NCI-H446 (cell line): Measurements from ENCODE around the gene TSPAN6.

Source experiments
- DNase-seq, 2 experiments: peaks; one replicate each; lab custom pipeline; 2025; lab: John Stamatoyannopoulos, UW

TSPAN6 gene, protein sequence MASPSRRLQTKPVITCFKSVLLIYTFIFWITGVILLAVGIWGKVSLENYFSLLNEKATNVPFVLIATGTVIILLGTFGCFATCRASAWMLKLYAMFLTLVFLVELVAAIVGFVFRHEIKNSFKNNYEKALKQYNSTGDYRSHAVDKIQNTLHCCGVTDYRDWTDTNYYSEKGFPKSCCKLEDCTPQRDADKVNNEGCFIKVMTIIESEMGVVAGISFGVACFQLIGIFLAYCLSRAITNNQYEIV

DNA sequence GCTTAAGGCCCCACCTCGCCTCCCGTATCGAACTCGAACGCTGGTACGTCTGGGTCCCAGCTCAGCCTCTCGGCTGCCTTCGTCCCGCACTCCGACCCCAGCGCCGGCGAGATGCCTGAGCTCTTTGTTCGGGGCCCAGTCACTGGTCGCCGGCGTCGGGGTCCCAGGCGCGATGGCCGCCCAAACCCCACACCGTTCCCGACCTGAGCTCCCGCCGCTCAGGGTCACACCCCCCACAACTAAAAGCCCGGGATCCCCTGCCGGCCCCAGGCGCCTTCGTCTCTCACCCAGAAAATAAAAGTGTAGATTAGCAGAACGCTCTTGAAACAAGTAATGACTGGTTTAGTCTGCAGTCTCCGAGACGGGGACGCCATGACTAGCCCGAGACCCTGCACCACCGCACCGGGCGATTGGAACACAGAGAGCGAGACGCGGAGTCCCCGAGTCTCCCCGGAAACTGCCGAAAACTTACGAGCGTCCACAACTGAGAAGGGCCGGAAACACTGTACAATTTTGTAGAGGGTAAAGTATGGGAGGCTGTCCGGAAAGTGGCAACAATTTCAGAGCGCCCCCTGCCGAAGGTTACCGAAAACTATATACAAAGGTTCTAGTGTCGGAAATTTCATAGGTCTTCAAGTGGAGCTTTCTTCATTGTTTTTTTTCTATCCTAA lies at the start of gene TSPAN6:
TSPAN6 (minus strand) TSS at position 486 of the 671 bp plus-strand sequence; CDS start at position 374, 112 bp downstream.
- DNase-seq = peak; percentile 79 to 91

DNA sequence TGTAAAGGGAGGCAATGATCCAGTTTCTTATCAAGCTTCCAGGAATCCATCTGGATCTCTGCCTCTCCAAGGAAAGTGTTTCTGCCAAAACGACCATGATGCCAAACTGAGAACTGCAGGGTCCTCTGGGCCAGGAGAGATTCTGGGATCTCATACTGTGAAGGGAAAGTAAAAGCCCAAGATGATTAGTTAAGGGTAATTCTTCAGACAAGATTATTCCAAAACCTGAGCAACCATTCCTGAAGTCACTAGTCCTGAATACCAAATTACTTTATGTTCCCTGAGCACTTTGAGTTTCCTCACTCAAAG lies 49.3 kb upstream of the TSPAN6 start:
- DNase-seq = no peak

DNA sequence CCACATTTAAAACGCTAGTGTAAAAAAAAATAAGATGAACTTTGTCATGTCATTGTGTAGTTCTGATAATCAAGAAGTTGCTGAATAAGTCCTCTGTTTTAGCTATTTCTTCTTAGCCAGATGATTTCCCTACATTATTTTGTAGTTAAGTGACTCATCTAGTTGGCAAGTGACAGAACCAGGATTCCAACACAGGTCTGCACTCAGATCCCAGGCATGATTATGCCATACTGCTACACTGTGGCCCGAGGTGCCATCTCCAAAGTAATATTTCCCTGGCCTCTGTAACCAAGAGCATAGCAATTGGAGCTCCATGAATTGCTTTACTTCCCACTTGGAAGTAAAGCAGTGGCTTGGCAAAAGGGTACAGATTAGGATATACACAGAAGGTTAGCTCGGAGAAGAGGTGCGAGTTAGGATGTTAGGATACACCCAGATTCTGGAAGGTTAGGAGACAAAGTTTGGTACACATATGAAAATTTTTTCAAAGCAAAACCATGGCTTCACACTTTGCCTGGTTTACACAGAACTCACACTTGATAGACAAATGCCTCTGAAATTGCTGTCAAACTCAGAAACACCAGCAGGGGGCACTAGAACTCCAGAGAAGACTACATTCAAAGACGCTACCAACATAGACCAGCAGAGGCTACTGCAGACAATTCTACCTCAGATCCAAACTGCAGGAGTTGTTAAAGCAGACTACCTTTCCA lies 48.8 kb upstream of the TSPAN6 start:
- peak; percentile 38 to 70 for DNase-seq

DNA sequence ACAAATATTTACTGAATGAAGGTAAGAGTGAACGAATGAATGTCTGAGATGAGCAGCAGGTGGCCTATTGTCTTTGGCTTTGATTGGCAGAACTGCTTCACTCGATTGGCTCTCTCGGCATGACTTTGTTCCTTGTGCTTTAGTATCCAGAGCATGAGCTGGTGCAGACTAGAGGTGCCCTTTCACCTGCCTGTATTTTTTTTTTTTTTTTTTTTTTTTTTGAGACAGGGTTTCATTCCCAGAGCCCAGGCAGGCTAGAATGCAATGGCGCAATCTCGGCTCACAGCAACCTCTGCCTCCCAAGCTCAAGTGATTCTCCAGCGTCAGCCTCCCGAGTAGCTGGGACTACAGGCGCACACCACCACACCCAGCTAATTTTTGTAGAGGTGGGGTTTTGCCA lies 46.3 kb upstream of the TSPAN6 start:
- no peak for DNase-seq

DNA sequence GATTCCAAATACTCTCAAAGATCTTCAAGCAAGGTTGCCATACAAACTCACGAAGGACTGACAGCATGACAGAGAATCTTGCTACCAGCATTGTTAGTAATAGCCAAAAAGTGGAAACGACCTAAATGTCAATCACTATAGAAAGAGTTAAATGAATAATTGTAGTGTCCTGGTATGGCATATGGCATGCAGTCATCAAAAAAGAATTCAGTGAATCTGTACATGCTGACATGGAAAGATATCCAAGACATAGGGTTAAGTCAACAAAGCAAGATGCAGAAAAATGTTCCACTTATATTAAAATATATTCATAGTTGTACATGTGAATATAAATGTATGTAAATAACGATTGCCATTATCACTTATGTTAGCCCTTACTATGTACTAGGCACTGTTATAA lies 45.0 kb upstream of the TSPAN6 start:
- no peak for DNase-seq

DNA sequence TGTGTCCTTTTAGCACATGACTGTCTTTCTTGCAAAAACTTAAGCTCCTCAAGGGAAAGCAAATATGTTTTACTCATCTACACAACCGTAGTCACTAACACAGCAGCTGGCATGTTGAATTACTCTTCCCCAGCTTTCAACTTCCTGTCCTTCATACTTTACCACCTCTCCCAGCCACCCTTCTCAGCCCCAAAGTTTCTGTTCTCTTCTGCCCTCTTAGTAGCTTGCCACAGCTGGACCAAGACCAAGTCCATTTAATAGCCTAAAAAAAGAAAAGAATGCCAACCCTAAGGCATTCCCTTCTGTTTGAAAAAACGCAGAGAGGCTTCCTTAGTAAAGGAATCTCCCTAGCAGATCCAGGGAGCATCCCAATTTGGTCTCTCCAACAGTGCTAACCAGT lies 44.1 kb upstream of the TSPAN6 start:
- no peak for DNase-seq

DNA sequence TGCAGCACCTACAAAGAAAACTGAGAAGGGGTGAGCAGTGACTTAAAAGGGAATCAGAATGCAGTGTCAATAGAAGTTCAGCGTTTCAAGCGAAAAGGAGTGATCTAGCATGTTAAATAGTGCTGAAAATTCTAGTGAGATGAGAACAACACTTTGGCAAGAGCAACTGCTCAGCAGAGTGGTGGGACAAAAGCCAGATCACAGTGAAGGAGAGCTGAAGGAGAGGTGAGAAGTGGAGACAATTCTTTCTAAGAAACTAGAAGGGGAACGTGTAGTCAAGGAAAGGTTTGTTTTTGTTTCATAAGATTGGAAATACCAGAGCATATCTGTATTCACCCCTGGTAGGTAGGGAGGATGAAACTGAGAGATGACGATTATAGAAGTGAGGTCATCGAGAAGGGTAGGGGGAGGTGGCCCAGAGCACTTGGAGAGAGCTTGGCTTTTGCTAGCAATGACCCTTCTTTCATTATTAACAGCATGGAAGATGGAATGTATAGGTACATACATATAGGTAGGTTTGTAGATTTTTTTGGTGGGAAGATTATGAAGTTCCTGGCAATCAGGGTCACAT lies 41.1 kb upstream of the TSPAN6 start:
- peak in 1 of 2 experiments; percentile 1 for DNase-seq

DNA sequence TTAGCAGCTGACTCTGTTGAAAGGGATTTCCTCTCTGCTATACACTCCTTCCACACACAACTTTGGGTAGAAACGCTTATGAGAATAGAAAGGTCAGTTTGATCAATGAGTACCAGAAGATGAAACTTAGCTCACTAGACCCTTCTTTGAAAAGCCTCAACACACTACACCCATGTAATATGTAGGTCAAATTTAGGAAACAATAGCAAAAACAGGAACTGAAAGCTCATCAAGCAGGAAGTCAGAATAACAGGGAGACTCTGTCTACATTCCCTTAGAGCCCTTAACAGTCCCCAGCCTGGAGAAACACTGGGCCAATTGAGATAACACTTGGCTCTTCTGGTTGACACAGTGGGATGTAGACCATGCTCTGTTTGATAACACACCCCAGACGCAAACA lies 38.1 kb upstream of the TSPAN6 start:
- no peak for DNase-seq

DNA sequence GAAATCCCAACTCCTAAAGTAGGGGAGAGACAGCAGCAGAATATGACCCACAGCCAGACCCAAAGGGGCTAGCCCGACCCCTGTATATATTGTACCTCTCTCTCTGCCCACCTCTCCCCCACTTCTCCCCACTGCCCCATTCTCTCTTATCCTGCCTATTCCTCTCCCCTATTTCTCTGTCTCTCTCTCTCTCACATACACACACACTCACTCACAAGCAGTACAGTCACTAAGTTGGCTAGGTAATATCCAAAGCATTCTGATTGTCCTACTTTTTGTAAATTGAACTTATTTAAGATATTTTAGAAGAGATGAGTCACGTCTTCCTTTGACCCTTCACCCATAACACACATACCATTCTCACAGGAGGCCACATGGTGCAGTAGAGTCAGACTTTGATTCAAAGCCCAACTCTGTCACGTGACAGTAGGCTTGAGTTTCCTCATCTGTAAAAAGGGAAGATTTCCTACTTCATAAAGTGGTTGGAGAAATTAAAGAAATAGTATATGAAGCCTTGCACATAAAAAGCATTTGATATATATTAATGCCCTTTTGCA lies 36.9 kb upstream of the TSPAN6 start:
- DNase-seq = no peak

DNA sequence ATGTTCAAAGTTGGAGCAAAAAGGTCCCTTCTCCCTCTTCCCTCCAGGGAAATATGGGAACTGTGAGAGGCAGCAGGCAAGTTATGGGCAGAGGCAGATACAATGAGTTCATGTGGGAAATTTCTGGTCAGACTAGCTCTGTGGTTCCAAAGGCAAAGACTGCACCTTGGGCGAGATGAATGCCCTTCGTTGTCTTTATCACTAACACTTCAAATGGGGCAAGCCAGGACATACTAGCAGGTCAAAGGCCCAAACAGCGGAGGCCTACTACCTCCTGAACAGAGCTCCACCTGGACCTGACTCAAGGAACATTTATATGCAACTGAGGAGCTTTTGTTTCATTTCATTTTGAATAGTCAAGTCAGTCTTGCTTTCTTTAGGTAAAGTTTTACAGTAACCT lies 36.4 kb upstream of the TSPAN6 start:
- DNase-seq = no peak

DNA sequence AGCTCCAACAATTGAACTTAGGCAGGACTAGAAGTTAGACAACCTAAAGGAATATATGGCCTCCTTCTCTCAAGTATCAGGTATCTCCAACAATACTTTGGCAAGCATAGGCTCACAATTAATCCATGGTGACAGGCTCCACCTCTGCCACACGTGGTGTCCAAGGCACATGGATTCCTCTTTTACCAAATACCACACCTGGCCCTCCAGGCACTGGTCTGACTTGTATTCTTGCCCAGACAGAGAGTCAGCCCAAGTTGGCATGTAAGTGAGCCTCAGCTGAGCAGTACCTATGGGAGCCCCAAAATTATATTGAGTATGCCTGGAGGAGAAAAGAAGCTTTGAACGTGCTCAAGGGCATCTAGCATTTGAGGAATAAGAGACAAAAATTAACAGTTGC lies 27.0 kb upstream of the TSPAN6 start:
- no peak for DNase-seq

DNA sequence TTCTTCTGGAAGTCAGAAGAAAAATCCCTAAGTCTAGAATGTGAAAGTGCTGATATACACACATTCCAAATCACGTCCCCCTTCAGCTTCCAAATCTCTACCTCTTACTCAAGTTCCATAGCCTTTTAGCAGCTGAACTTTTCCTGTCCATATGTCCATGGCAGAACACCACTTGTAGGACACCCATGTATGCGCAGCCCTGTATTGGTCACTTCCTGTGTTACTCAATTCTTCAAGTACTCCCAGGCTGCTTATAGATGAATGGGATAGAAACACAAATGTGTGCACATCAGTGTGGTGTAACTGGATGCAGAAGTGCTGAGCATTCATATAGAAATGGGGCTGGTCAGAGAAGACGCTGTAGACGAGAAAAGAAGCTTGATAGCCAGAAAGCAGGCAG lies 26.2 kb upstream of the TSPAN6 start:
- DNase-seq = no peak

DNA sequence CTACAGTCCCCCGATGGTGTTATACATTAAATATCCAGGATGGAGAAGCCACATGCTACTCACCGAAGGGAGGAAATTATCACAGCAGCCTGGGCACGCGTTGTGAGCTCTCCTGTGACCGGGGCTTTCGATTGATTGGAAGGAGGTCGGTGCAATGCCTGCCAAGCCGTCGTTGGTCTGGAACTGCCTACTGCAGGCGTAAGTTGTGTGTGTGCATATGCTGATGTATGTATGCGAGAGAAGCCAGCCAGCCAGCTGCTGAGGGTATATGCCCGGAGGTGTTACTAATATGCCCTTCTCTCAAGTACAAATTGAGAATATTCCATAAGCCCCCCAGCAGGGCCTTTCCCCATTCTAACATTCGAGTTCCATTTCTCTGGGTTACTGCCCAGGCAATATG lies 25.6 kb upstream of the TSPAN6 start:
- DNase-seq = no peak

DNA sequence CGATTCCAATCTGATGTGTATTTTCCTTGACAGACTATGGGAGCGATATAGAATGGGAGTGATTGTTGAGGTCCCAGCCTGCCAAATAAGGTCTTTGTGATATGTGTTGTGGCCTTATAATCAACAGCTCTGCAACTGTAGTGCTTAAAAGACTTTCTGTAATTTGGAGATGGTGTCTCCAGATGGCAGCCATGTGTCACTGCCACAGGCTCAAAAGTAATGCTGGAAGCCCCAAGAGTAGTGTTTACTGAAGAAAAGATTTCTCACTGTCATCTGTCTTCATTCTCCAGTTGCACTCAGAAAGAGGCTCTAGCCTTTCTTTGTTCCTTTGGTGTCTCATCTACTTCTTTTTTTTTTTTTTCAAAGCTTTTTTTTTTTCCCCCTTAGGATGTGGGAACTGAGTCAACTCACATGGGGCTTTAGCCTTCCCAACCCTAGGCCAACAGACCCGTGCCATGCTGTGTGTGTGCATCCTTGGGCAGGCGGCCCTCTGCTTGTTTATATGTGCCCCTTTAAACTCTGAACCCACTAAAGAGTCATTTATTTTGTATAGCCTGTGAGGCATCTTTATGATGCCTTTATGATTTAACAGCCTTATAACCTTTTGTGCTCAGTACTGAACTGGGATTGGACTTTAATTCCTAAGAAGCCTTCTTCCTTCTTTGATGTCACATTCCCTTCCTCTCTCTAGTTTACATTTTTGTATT lies 23.0 kb upstream of the TSPAN6 start:
- DNase-seq = peak; percentile 8 to 62

DNA sequence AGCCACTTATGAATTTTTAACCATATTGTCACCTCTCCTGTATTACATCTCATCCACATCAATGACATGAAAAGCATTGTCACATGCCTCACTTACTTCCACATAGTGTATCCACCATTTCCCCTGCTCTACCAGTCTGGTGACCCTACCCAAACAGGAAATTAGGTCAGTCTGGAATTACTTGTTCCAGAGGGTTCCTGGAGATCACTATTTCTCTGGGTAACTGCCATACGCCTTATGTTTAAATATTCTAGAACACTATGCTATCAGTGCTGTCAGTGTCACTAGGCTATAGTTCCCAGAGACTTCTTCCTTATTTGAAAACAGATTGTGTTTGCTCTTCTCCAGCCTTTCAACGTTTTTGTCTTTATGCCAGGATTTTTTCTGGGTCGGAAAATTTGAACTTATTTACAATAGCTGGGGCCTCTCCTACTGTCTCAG lies 22.4 kb upstream of the TSPAN6 start:
- DNase-seq = peak in 1 of 2 experiments; percentile 62

DNA sequence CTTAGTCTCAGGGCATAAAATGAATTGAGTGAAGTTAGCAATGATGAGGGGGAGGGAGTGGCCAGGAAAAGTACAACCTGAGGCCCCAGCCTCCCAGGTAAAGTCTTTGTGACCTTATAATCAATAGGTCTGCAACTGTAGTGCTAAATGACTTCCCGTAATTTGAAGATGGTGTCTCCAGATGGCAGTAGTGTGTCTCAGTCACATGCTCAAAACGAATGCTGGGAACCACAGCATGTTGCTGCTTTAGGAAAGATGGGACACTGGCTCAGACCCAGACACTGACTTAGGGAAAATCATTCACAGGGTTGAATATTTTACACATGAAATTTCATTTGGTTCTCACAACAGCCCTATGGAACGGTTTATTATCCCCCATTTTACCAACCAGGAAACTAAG lies 17.7 kb upstream of the TSPAN6 start:
- DNase-seq = peak; percentile 3 to 40

DNA sequence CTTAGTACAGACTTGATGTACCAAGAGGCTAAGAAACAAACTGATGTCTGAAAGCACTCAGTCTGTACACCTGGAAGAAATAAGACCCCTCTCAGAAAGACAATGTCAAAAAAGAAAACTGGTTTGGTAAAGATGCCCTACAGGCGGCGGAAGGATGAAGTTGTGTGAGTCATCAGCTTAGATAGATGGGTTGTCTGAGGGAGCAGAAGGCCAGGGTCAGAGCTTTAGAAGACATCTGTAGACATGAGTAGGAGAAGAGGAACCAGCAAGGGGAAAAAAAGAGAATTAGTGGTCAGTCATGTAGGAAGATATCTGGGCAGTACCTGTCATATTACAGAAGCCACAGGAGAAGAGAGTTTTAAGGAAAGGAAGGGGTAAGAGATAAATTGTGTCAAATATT lies 15.7 kb upstream of the TSPAN6 start:
- no peak for DNase-seq

DNA sequence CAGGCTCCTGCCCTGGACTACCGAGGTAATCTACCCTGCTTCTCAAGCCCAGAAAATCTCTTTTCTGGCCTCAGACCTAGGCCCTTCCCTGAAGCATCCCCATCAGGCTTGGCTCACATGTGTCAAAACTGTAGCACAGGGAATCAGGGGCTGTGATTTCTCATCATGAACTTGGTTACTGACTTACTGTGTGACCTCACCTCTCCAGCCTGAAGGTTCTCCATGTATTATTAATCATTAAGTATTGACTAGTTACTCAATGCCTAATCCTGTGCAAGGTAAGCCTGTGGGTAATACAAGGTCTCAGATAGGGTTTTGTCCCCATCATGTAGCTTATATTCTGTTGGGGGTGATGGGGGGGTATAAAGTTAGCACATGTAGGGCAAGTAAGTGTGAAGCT lies 14.2 kb upstream of the TSPAN6 start:
- DNase-seq = no peak

DNA sequence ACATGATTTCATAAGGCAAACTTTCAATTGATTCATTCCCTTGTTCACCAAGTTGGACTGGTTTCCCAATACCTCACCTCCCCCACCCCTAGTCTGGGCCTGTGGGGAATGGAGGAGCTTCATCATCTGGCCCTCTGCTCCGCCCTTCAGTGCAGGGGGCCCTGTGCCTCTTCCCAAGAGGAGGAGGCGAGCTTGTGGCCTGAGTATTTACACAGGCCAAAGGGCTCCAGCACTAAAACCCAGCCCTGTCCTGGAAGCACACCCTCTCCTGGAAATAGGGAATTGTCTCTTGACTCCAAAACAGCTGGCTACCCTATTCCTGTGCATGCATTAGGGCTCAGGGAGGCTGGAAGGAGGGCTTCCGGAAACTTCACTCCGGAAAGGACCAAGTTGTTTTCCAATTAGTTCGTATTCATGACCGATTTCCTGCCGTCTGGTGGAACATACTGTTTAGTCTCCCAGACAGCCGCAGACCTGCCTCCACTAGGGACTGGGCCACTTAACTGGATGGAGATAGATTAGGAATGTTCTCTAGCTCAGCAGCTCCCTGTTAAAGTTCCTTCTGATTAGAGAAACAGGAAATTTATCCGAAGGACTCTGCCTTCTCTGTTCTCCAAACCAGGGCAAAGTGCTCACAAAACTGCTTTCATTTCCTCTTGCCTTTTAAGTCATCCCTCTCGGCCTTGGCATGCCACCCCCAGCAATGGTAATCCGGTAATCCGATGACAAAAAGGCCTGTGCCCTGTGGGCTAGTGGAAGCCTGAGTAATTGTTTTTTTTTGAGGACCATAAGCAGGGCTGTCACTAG lies 13.1 kb upstream of the TSPAN6 start:
- no peak for DNase-seq

DNA sequence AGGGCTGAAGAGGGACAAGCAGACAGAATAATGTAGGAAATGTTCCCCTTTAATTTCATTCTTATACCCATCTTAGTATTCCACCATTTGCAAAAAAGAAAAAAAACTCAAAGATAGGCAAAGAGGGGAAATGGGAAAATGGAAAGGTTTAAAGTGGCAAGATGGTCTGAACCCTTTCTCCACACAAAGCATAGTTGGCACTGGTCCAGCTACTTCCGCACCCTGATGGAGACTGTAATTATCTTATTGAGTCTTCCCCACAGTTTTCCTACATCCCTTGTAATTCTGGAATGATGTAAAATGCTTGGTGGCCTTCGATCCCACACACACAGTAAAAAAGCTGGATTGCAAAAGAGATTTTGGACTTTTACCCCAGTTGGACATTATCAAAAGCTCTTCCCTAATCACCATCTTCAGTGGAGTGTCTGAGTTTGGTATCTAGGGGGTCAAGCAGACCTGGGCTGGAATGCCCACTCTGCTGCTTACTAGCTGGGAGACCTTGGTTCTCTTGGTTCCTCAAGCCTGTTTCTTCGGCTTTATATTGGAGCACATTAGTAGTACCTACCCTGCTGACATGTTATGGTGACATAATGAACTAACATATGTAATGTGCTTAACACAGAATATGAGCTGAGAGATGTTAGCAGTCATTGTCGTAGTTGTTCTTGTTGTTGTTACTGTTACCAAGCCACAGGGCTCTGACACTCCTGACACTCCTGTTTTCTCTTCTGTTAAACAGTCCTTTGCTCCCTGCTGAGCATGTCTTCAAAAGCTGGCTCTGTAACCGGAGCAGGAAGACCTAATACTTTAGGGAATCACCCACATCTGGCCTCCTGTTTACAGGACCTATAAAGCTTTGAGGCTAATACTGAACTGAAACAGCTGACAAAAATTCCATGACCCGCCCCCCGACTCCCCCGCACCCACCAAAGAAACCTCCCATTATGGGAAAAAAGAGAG lies 12.1 kb upstream of the TSPAN6 start:
- no peak for DNase-seq
